Liver (tissue), 10 donors: ENCODE data around the gene ZNF195. TPM values are rescaled to one million over a fixed set of nuclear protein-coding genes. Genes with fewer than 3 reads are reported as not detected.
"Not testable (repeated sequence)": the region's sequence is repeated elsewhere in the genome, so short reads cannot be mapped to it uniquely, and the experiment has no call there.

Experiments
- DNase-seq: peaks from one replicate; pipeline ENCODE4 v3.0.0-alpha.2; 2017; ENCODE audit warnings: low spot score
- H3K27ac ChIP-seq, 2 donors: one replicate each; pipeline ENCODE4 v1.7.0; 2013; ENCODE audit warnings: inconsistent platforms in 2 of 2, low read length in 2 of 2, control low read depth in 1 of 2, low read depth in 1 of 2, mild to moderate bottlenecking in 1 of 2
- H3K27me3 ChIP-seq, 4 donors: one replicate each; pipeline versions ENCODE4 v1.6.1 to v1.7.0; 2013; ENCODE audit warnings: low read length in 3 of 4, inconsistent platforms in 1 of 4, mild to moderate bottlenecking in 1 of 4, moderate library complexity in 1 of 4; ENCODE audit not compliant: control insufficient read depth in 4 of 4, insufficient read depth in 4 of 4
- H3K36me3 ChIP-seq, 4 donors: one replicate each; pipeline versions ENCODE4 v1.6.1 to v1.7.0; 2013; ENCODE audit warnings: low read length in 3 of 4, mild to moderate bottlenecking in 3 of 4, low read depth in 1 of 4, moderate library complexity in 1 of 4; ENCODE audit not compliant: control insufficient read depth in 4 of 4, insufficient read depth in 3 of 4
- H3K4me1 ChIP-seq, 4 donors: one replicate each; pipeline versions ENCODE4 v1.6.1 to v1.7.0; 2013; ENCODE audit warnings: low read length in 3 of 4, mild to moderate bottlenecking in 3 of 4, moderate library complexity in 1 of 4; ENCODE audit not compliant: control insufficient read depth in 4 of 4, insufficient read depth in 4 of 4
- H3K4me3 ChIP-seq, 3 donors: one replicate each; pipeline versions ENCODE4 v1.6.1 to v1.7.0; 2013; ENCODE audit warnings: low read length in 3 of 3, control low read depth in 1 of 3, low read depth in 1 of 3, mild to moderate bottlenecking in 1 of 3
- H3K9ac ChIP-seq, 2 donors: one replicate each; pipeline ENCODE4 v1.7.0; 2013; ENCODE audit warnings: low read length in 2 of 2, mild to moderate bottlenecking in 2 of 2, moderate library complexity in 2 of 2, control low read depth in 1 of 2, low read depth in 1 of 2
- H3K9me3 ChIP-seq, 4 donors: one replicate each; pipeline versions ENCODE4 v1.6.1 to v1.7.0; 2013; ENCODE audit warnings: low read length in 3 of 4; ENCODE audit not compliant: control insufficient read depth in 4 of 4
- WGBS: extraction: QIAGEN DNeasy Blood & Tissue Kit; methylation state at CpG from one replicate; pipeline ENCODE4 v1.1.7; 2013; 5-methylcytosine and 5-hydroxymethylcytosine counted together
- polyA plus RNA-seq, 2 donors: library from polyadenylated mRNA; stranded (reverse) in 1 of 2; unstranded in 1 of 2; fragments of 200-250 nt in 1 of 2; fragments of >200 nt in 1 of 2; fragmentation: Nextera tagmentation in 1 of 2; extraction: Ambion mirVana in 1 of 2; gene quantifications; one replicate each; pipeline versions ENCODE4 v1.2.1 to v1.2.3, GENCODE V29; 2013 to 2015
- small RNA-seq: library from RNA; depleted of rRNA; stranded (forward); fragments of <200 nt; gene quantifications from one replicate; pipeline ENCODE3, GENCODE V24; 2014
- total RNA-seq, 2 donors: library from RNA; depleted of rRNA; stranded (reverse); fragments of >200 nt; gene quantifications; one replicate each; pipeline ENCODE4 v1.2.3, GENCODE V29; 2014
- donor health status: healthy.
- donor health status: healthy.
- donor health status: healthy.
- donor health status: healthy.
- donor health status: healthy.

ZNF195 gene
- total and polyA plus RNA-seq, 4 donors, result 4.3 to 12.4 (median 11.1) TPM

DNA sequence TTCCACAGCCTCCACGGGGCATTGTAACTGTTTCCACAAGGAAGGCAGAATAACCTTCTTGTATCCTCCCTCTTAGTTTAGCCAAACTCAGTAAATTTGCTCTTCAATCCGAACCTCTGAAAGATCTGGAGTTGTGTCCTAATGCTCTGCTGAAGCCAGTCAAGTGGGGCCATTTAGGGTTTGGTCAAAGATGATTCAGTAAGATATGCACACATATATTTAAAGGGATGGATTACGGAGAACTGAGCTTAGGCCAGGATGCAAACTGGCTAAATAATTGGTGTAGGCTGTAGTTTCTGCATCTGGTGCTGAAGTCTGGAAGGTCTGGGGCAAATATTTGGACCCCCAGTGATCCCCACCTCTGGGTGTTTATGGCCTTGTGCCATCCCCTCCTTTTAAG, 47.9 kb downstream of the ZNF195 start:
- H3K27me3 ChIP-seq, H3K27ac ChIP-seq, H3K4me1 ChIP-seq, DNase-seq, H3K36me3 ChIP-seq, H3K4me3 ChIP-seq, H3K9ac ChIP-seq, H3K9me3 ChIP-seq: not testable (repeated sequence)
- WGBS, result no CpG with 5 or more reads among the region's 3 CpGs

DNA sequence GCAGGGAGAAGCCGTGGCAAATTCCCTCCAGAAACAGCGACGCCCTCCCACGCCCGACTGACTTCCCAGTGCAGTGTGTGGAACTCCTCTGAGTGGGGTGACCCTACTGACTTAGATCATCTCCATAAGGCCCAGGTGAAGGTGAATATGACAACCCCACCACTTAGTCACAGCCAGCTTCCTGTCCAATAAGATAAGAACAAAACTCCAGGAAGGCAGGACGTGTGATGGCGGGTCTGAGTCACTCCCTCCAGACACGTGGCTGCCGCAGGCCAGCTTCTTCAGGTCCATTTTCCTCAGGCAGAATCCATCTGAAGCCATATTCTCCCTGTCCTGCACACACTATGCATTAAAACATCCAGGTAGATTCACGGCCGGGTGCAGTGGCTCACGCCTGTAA, 48.9 kb downstream of the ZNF195 start:
- no CpG with 5 or more reads among the region's 12 CpGs for WGBS
- H3K4me3 ChIP-seq, H3K9ac ChIP-seq, H3K4me1 ChIP-seq, H3K27me3 ChIP-seq, H3K9me3 ChIP-seq, H3K36me3 ChIP-seq, H3K27ac ChIP-seq, DNase-seq: not testable (repeated sequence)

DNA sequence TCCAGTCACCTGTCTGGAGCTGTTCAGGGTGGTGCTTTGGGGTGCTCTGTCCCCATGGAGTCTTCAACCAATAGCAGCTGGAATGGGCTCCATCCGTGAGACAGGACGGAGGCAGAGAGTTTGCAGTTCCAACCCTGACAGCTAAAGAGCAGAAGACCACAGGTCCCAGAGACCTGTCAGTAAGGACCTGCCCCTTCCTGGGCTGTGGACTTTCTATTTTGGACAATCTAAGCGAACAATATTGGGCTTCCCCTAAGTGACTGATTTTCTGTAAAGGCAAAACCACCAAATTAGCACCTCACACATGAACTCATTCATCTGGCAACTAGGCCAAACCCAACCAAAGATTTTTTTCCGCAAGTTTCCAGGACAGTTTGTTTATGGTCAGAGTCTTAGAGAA, 50.4 kb downstream of the ZNF195 start:
- not testable (repeated sequence) for H3K36me3 ChIP-seq, H3K27ac ChIP-seq, DNase-seq, H3K9ac ChIP-seq, H3K9me3 ChIP-seq, H3K4me1 ChIP-seq, H3K4me3 ChIP-seq, H3K27me3 ChIP-seq
- WGBS, result no CpG with 5 or more reads among the region's 4 CpGs

DNA sequence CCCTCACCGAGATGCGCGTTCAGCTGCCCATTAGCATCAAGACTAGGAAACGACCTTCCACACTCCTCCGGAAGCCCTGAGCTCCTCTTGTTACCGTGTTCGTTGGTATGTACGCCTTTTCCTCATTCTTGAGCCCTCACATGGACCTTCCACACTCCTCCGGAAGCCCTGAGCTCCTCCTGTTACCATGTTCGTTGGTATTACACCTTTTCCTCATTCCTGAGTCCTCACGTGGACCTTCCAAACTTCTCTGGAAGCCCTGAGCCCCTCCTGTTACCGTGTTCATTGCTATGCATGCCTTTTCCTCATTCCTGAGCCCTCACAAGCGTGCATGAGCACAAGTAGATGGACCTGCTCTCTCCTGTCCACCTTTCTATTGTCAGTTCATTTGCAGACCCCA, 52.5 kb downstream of the ZNF195 start:
- not testable (repeated sequence) for H3K4me3 ChIP-seq, H3K27me3 ChIP-seq, DNase-seq, H3K9me3 ChIP-seq, H3K4me1 ChIP-seq, H3K36me3 ChIP-seq, H3K9ac ChIP-seq, H3K27ac ChIP-seq
- WGBS, result no CpG with 5 or more reads among the region's 13 CpGs

DNA sequence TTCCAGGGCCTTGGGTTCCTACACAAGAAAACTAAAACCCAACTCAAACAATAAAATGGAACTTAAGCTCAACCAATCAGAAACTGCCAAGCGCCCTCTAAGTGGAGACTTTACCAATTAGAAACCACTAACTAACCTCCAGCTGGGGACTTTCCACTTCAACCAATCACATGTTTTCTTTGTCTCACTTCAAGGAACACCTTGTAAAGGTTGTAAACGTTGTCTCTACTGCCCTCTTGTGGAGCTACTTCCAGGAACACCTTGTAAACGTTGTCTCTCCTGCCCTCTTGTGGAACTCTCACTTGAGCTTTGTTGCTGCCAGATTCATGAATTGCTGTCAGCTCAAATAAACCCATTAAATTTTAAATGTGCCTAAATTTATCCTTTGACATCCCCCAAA, 54.2 kb downstream of the ZNF195 start:
- not testable (repeated sequence) for H3K9me3 ChIP-seq, H3K27me3 ChIP-seq, H3K4me1 ChIP-seq, H3K27ac ChIP-seq, DNase-seq, H3K4me3 ChIP-seq, H3K9ac ChIP-seq, H3K36me3 ChIP-seq
- whole genome bisulfite sequencing, result 83% methylated on average over 1 of the region's 3 CpGs

Small RNA genes within 50 kb of the gene (small RNA-seq; reads per million reads assigned to genes)
- not detected for gene AC123788.2

Other genes with a start within 250 kb of the ZNF195 start
- 1 to 10 TPM; 5.6 to 6.2 TPM for gene OSBPL5, start 213.8 kb downstream of the ZNF195 start, total RNA-seq
- gene OSBPL5, start 213.8 kb downstream of the ZNF195 start, polyA plus RNA-seq, result 1 to 10 TPM in 1 of 2 donors, under 1 TPM in 1; 0.74 to 2.1 TPM
- gene MRGPRG, start 160.3 kb downstream of the ZNF195 start, total RNA-seq, result not detected
- not detected for gene MRGPRG, start 160.3 kb downstream of the ZNF195 start, polyA plus RNA-seq
- gene MRGPRE, start 146.7 kb downstream of the ZNF195 start, total RNA-seq, result under 1 TPM in 1 of 2 donors, not detected in 1; 0.23 TPM
- gene MRGPRE, start 146.7 kb downstream of the ZNF195 start, polyA plus RNA-seq, result not detected